Hypothalamus (tissue), 51 donors: ENCODE measurements around the gene SRPX2.
"Not testable (repeated sequence)": the region's sequence is repeated elsewhere in the genome, so short reads cannot be mapped to it uniquely, and the experiment has no call there.

ENCODE experiments used
- DNase-seq, 51 donors: peaks; one replicate each; lab custom pipeline; 2025; lab: John Stamatoyannopoulos, UW

The SRPX2 gene

GRCh38 chrX:100695991-100696390 lies 52.0 kb downstream of the SRPX2 start:
- no peak for DNase-seq

GRCh38 chrX:100696699-100697351 lies 52.8 kb downstream of the SRPX2 start:
- DNase-seq: no peak

- DNase-seq: no peak
Measured at GRCh38 chrX:100698551-100698950, 54.6 kb downstream of the SRPX2 start.

GRCh38 chrX:100700809-100701208 lies 56.8 kb downstream of the SRPX2 start:
- no peak for DNase-seq

GRCh38 chrX:100704581-100705203 lies 60.7 kb downstream of the SRPX2 start:
- no peak for DNase-seq

- no peak for DNase-seq
Measured at GRCh38 chrX:100710816-100711215, 66.8 kb downstream of the SRPX2 start.

- no peak for DNase-seq
Measured at GRCh38 chrX:100717363-100717762, 73.4 kb downstream of the SRPX2 start.

- no peak for DNase-seq
Measured at GRCh38 chrX:100719139-100719538, 75.1 kb downstream of the SRPX2 start.

GRCh38 chrX:100720301-100720700 lies 76.3 kb downstream of the SRPX2 start:
- no peak for DNase-seq

GRCh38 chrX:100721328-100721727 lies 77.3 kb downstream of the SRPX2 start:
- DNase-seq: no peak

- not testable (repeated sequence) for DNase-seq
Measured at GRCh38 chrX:100724006-100724405, 80.0 kb downstream of the SRPX2 start.
